HEK293 (cell line): Measurements from ENCODE around the gene PRKCA.

Experiments used
- CTCF ChIA-PET: fragments of 350-600 bp; formaldehyde crosslinking; extraction: SDS; loops from one replicate; lab custom pipeline; 2021; ENCODE audit warnings: antibody characterized with exemption; lab: Yijun Ruan, JAX
- POLR2A ChIA-PET: fragments of 300-600 bp; formaldehyde crosslinking; extraction: SDS; loops from one replicate; lab custom pipeline; 2020; ENCODE audit warnings: antibody characterized with exemption, inconsistent platforms; lab: Yijun Ruan, JAX
- H3K27ac ChIP-seq: fragments of 200-500 bp; sonication (Bioruptor generic); 2 replicates; pipeline ENCODE4 v1.5.1; 2014; ENCODE audit warnings: low read depth, low read length, control low read depth, inconsistent platforms; ENCODE audit errors: extremely low read depth
- H3K36me3 ChIP-seq, 2 experiments: fragments of 200-500 bp in 1 of 2; sonication (Bioruptor generic) in 1 of 2; 1 replicate in 1 of 2; 2 replicates in 1 of 2; pipeline ENCODE4 v1.5.1; 2014 to 2017; ENCODE audit warnings: inconsistent platforms in 2 of 2, low read length in 2 of 2; ENCODE audit not compliant: control insufficient read depth in 2 of 2, insufficient read depth in 1 of 2
- H3K4me1 ChIP-seq: fragments of 200-500 bp; sonication (Bioruptor generic); 2 replicates; pipeline ENCODE4 v1.5.1; 2014; ENCODE audit warnings: mild to moderate bottlenecking, low read length, inconsistent platforms; ENCODE audit not compliant: control insufficient read depth, insufficient read depth
- H3K4me3 ChIP-seq: 2 replicates; pipeline ENCODE4 v1.5.1; 2011; ENCODE audit warnings: low read depth, mild to moderate bottlenecking, control low read depth, low read length, moderate library complexity
- H3K9me3 ChIP-seq: fragments of 200-500 bp; sonication (Bioruptor generic); 2 replicates; pipeline ENCODE4 v1.5.1; 2014; ENCODE audit warnings: low read depth, low read length, inconsistent platforms; ENCODE audit not compliant: control insufficient read depth, insufficient read depth
- GLIS1 ChIP-seq: fragments of 450-650 bp; formaldehyde crosslinking; IDR thresholded peaks from 2 replicates; pipeline ENCODE4 v1.5.1; 2016; ENCODE audit warnings: missing biosample characterization, missing genetic modification characterization
- KLF9 ChIP-seq: fragments of 450-650 bp; formaldehyde crosslinking; IDR thresholded peaks from 2 replicates; pipeline ENCODE4 v1.5.1; 2016; ENCODE audit warnings: missing biosample characterization, missing genetic modification characterization, low read depth
- OSR2 ChIP-seq: fragments of 450-650 bp; formaldehyde crosslinking; IDR thresholded peaks from 2 replicates; pipeline ENCODE4 v1.5.1; 2016; ENCODE audit warnings: missing biosample characterization, missing genetic modification characterization
- PRDM1 ChIP-seq: fragments of 450-650 bp; formaldehyde crosslinking; IDR thresholded peaks from 2 replicates; pipeline ENCODE4; 2016; ENCODE audit warnings: missing biosample characterization, missing genetic modification characterization
- PRDM2 ChIP-seq: fragments of 450-650 bp; formaldehyde crosslinking; IDR thresholded peaks from 2 replicates; pipeline ENCODE4 v1.5.1; 2016; ENCODE audit warnings: missing biosample characterization, missing genetic modification characterization, borderline replicate concordance
- SCRT1 ChIP-seq: fragments of 450-650 bp; formaldehyde crosslinking; IDR thresholded peaks from 2 replicates; pipeline ENCODE4 v1.5.1; 2016; ENCODE audit warnings: missing biosample characterization, missing genetic modification characterization, borderline replicate concordance
- ZFP3 ChIP-seq: fragments of 450-650 bp; formaldehyde crosslinking; IDR thresholded peaks from 2 replicates; pipeline ENCODE4 v1.5.1; 2016; ENCODE audit warnings: low read depth, missing biosample characterization, missing genetic modification characterization
- ZFP37 ChIP-seq: fragments of 450-650 bp; formaldehyde crosslinking; IDR thresholded peaks from 2 replicates; pipeline ENCODE4 v1.5.1; 2016; ENCODE audit warnings: missing biosample characterization, missing genetic modification characterization
- ZIC2 ChIP-seq: fragments of 450-650 bp; formaldehyde crosslinking; IDR thresholded peaks from 2 replicates; pipeline ENCODE4 v1.5.1; 2016; ENCODE audit warnings: missing biosample characterization, missing genetic modification characterization
- ZNF350 ChIP-seq: fragments of 450-650 bp; formaldehyde crosslinking; IDR thresholded peaks from 2 replicates; pipeline ENCODE4 v1.5.0; 2017; ENCODE audit warnings: missing biosample characterization, mild to moderate bottlenecking, missing genetic modification characterization
- ZNF398 ChIP-seq: fragments of 450-650 bp; formaldehyde crosslinking; IDR thresholded peaks from 2 replicates; pipeline ENCODE4 v1.5.1; 2017; ENCODE audit warnings: missing biosample characterization, missing genetic modification characterization
- ZNF433 ChIP-seq: fragments of 450-650 bp; formaldehyde crosslinking; IDR thresholded peaks from 2 replicates; pipeline ENCODE4 v1.5.1; 2016; ENCODE audit warnings: missing biosample characterization, missing genetic modification characterization, low read depth
- ZNF747 ChIP-seq: fragments of 450-650 bp; formaldehyde crosslinking; IDR thresholded peaks from 2 replicates; pipeline ENCODE4 v1.5.1; 2016; ENCODE audit warnings: missing biosample characterization, missing genetic modification characterization

The PRKCA gene

DNA sequence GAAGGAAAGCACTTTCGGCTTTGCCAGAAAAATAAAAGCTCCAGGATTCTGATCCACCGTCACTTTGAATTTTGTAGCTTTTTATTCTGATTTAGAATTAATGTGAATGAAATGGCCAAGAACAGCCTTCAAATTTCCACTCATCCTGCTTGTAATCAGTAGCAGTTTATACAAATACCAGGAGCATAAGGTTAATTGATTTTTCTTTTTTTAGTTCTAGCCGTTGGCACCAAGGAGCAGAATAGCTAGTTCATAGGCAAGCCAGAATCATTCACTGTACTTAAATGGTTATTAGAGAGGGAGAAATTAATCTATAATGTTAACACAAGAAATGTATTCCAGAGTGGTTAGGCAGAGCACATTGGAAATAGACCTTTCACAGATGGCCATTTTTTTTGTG lies 491.4 kb downstream of the PRKCA start (continued):
- no peak for TF ChIP-seq PRDM2 (tag by site-specific recombination)
- TF ChIP-seq PRDM1 (tag by site-specific recombination) = no peak
- TF ChIP-seq ZFP3 (tag by site-specific recombination) = no peak
- no peak for TF ChIP-seq ZFP37 (tag by site-specific recombination)
- no peak for TF ChIP-seq GLIS1 (tag by site-specific recombination)
- TF ChIP-seq SCRT1 (tag by site-specific recombination) = no peak
- no peak for TF ChIP-seq ZNF350 (tag by site-specific recombination)
- no peak for TF ChIP-seq ZNF747
- no peak for TF ChIP-seq OSR2
- TF ChIP-seq, all 188 proteins: peak for 0

DNA sequence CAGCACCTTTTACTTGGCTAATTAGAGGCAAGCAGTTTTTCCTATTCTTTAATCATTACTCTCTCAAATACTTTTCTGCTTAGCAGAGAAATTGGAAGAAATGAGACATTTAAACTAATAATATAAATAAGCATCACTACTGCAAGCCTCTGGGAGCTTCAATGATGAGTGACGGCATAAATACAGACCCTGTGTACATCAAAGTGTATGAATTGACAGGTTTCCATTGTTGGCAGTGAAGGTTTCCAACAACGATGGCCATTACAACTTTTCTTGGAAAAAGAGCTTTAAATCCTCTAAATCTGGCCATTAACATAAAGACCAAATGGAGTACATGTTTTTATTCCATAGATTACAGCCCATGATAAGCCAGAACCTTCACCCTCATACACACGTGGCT lies 493.1 kb downstream of the PRKCA start:
- POLR2A ChIA-PET = no interaction called here
- Histone ChIP-seq H3K9me3 (no peaks in the 10 kb centered on the region), H3K4me3 (no peak overlapping the region), H3K36me3 (peaks cover 0 to 3% of the 10 kb centered on the region in 2 experiments; a peak in 1 of 3 replicates), H3K27ac (no peak overlapping the region), H3K4me1 (no peaks in the 10 kb centered on the region)
- TF ChIP-seq ZNF433 = no peak
- no peak for TF ChIP-seq ZNF398
- CTCF ChIA-PET = interaction anchor here (0.6 kb wide), 3 partner anchors 63 to 1516 kb away, joined by 3 read pairs; no protein-coding TSS in a partner anchor

DNA sequence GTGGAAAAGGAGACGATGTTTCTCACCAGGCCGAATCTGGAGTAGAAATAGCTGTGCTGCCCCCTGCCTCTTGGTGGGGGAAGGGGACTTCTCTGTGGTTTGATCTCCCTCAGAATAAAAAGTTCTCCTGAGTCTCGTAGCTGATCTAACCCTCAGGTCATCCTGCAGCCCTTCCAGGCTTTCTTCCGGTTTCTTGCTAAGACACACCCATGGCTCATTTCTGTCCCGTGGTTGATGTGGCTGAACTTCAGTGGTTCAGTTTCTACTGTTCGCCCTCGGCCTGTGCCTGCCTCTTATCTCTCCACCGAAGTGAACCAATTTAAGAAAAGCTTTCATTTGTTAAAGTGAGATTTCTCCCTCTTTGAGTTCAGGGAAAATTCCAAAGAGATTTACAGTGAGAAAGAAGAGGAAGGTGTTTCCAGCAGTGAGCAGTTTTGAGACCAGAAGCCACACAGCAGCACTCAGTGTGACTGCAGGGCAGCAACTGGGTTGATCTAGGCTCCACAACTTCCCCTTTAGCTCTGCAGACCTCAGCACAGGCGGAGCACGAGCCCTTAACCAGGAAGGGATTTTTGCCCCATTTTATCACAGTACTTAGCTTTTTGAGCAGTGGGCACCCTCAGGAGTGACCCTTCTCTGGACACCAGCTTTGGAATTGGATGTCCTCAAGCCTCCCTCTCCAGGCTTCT lies 497.6 kb downstream of the PRKCA start:
- no peak for TF ChIP-seq KLF9
- no peak for TF ChIP-seq ZIC2 (tag by site-specific recombination)
- Histone ChIP-seq H3K4me3 (no peak overlapping the region), H3K4me1 (no peaks in the 10 kb centered on the region), H3K36me3 (no peaks in the 10 kb centered on the region), H3K9me3 (no peaks in the 10 kb centered on the region), H3K27ac (no peak overlapping the region)
- CTCF ChIA-PET = interaction anchor here (0.9 kb wide), 1 partner anchor 72 kb away, joined by 4 read pairs; no protein-coding TSS in a partner anchor
- POLR2A ChIA-PET = no interaction called here
